Body of pancreas (tissue), 4 donors: ENCODE results near the gene DNTT.

ENCODE experiments used
- CTCF ChIP-seq, 7 experiments: fragments of 450-650 bp in 4 of 7; fragments of 200-600 bp in 3 of 7; sonication (generic) in 3 of 7; IDR thresholded peaks; one replicate each; pipeline ENCODE4 v1.5.1; 2016 to 2019; ENCODE audit warnings: antibody characterized with exemption in 7 of 7
- POLR2A ChIP-seq, 3 donors: fragments of 450-650 bp; IDR thresholded peaks; one replicate each; pipeline ENCODE4 v1.6.1; 2016; ENCODE audit warnings: antibody characterized with exemption in 3 of 3, mild to moderate bottlenecking in 2 of 3

- TF ChIP-seq CTCF (IDR thresholded peaks at IDR 0.05) (no peak), POLR2A (IDR thresholded peaks at IDR 0.05) (no peak)
Measured at GRCh38 chr10:96267234-96267705, 37.0 kb upstream of the DNTT start.
